ENCODE measurements around the gene TET1. TPM values are rescaled to one million over a fixed set of nuclear protein-coding genes. Genes with fewer than 3 reads are reported as not detected.
"Not testable (repeated sequence)": the region's sequence is repeated elsewhere in the genome, so short reads cannot be mapped to it uniquely, and the experiment has no call there.

The TET1 gene
- total RNA-seq, 4 donors from 2014 or later, result 1.5 to 3.3 (median 1.5) TPM

- H3K4me3 ChIP-seq, result no peak overlapping the region
- no peaks in the 10 kb centered on the region for H3K36me3 ChIP-seq
- intact Hi-C loops (cut with DNase I; ENCODE audit: low total_unique reads), result no loop called here
- no peaks in the 10 kb centered on the region for H3K27me3 ChIP-seq
- H3K27ac ChIP-seq, result no peak overlapping the region
- TF ChIP-seq POLR2A (IDR thresholded peaks at IDR 0.05) (no peak), EP300 (IDR thresholded peaks at IDR 0.05; ENCODE audit: low read depth) (no peak), POLR2AphosphoS5 (IDR thresholded peaks at IDR 0.05) (no peak)
- TF ChIP-seq, protein P1, sequence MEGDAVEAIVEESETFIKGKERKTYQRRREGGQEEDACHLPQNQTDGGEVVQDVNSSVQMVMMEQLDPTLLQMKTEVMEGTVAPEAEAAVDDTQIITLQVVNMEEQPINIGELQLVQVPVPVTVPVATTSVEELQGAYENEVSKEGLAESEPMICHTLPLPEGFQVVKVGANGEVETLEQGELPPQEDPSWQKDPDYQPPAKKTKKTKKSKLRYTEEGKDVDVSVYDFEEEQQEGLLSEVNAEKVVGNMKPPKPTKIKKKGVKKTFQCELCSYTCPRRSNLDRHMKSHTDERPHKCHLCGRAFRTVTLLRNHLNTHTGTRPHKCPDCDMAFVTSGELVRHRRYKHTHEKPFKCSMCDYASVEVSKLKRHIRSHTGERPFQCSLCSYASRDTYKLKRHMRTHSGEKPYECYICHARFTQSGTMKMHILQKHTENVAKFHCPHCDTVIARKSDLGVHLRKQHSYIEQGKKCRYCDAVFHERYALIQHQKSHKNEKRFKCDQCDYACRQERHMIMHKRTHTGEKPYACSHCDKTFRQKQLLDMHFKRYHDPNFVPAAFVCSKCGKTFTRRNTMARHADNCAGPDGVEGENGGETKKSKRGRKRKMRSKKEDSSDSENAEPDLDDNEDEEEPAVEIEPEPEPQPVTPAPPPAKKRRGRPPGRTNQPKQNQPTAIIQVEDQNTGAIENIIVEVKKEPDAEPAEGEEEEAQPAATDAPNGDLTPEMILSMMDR (IDR thresholded peaks at IDR 0.05), result no peak
- WGBS, 2 donors (ENCODE audit: low coverage in 1 of 2), result 94% methylated on average over 4 of the region's 4 CpGs; no CpG with 5 or more reads in 1 of the 2 donors
- H3K9me3 ChIP-seq, result no peaks in the 10 kb centered on the region
- in situ Hi-C loops (cut with MboI; ENCODE audit: low pct_ligation_motif_present in 1 of 4, low pct_unique_long_range_greater_than_20kb in 1 of 4, low sequenced_read_pairs in 3 of 4), result no loop called here
- H3K4me1 ChIP-seq, result peaks cover 0 to 7% (median 0%) of the 10 kb centered on the region in 4 donors
- no peak for DNase-seq
Observed at GRCh38 chr10:68633281-68633680, 73.1 kb downstream of the TET1 start.

- intact Hi-C loops (cut with DNase I; ENCODE audit: low total_unique reads), result no loop called here
- in situ Hi-C loops (cut with MboI; ENCODE audit: low pct_ligation_motif_present in 1 of 4, low pct_unique_long_range_greater_than_20kb in 1 of 4, low sequenced_read_pairs in 3 of 4), result no loop called here
- no peak overlapping the region for H3K4me3 ChIP-seq
- H3K4me1 ChIP-seq, result peaks cover 0 to under 1% (median 0%) of the 10 kb centered on the region in 4 donors
- DNase-seq, result no peak
- H3K27ac ChIP-seq, result no peak overlapping the region
- no peaks in the 10 kb centered on the region for H3K27me3 ChIP-seq
- 78% methylated on average over 4 of the region's 4 CpGs; no CpG with 5 or more reads in 1 of the 2 donors for WGBS, 2 donors (ENCODE audit: low coverage in 1 of 2)
- H3K36me3 ChIP-seq, result no peaks in the 10 kb centered on the region
- no peaks in the 10 kb centered on the region for H3K9me3 ChIP-seq
- TF ChIP-seq EP300 (IDR thresholded peaks at IDR 0.05; ENCODE audit: low read depth) (no peak), POLR2AphosphoS5 (IDR thresholded peaks at IDR 0.05) (no peak), POLR2A (IDR thresholded peaks at IDR 0.05) (no peak)
- TF ChIP-seq, protein P1 (IDR thresholded peaks at IDR 0.05), result no peak
Observed at GRCh38 chr10:68633816-68634466, 73.8 kb downstream of the TET1 start.

DNA sequence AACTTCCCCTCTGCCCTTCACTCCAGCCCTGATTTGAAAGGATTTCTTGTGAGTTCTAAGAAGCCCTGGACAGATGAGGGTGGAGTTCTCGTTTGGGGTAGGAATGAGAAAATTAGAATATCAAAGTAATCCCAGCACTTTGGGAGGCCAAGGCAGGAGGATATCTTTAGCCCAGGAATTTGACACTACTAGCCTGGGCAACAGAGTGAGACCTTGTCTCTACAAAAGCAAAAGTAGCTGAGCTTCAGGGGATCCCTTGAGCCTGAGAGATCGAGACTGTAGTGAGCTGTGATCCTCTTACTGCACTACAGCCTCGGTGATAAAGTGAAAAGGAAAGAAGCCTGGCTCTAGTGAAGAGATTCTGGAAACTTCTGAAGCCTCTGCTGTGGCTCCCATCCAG, 76.2 kb downstream of the TET1 start:
- TF ChIP-seq POLR2AphosphoS5 (IDR thresholded peaks at IDR 0.05), result no peak
- no peak for TF ChIP-seq POLR2A (IDR thresholded peaks at IDR 0.05)
- TF ChIP-seq, protein P1 (IDR thresholded peaks at IDR 0.05), result no peak
- no peak for TF ChIP-seq EP300 (IDR thresholded peaks at IDR 0.05; ENCODE audit: low read depth)
- 98 to 100% methylated on average over 1 to 3 of the region's 3 CpGs for WGBS, 2 donors (ENCODE audit: low coverage in 1 of 2)
- no peak for DNase-seq
- Histone ChIP-seq H3K36me3 (no peaks in the 10 kb centered on the region), H3K27ac (no peak overlapping the region), H3K4me3 (no peak overlapping the region), H3K4me1 (no peaks in the 10 kb centered on the region), H3K27me3 (no peaks in the 10 kb centered on the region), H3K9me3 (no peaks in the 10 kb centered on the region)
- intact Hi-C loops (cut with DNase I; ENCODE audit: low total_unique reads) (no loop called here), in situ Hi-C loops (cut with MboI; ENCODE audit: low pct_ligation_motif_present in 1 of 4, low pct_unique_long_range_greater_than_20kb in 1 of 4, low sequenced_read_pairs in 3 of 4) (no loop called here)

DNA sequence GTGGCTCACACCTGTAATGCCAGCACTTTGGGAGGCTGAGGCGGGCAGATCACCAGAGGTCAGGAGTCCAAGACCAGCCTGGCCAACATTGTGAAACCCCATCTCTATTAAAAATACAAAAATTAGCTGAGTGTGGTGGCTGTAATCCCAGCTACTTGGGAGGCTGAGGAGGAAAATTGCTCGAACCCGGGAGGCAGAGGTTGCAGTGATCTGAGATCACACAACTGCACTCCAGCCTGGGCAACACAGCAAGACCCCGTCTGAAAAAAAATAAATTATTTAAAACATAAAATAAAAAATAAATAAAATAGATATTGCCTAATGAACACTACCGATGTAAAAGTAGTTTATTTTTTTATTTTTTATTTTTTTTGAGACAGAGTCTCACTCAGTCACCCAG, 83.4 kb downstream of the TET1 start:
- H3K4me3 ChIP-seq; H3K36me3 ChIP-seq; intact Hi-C loops (cut with DNase I; ENCODE audit: low total_unique reads); H3K4me1 ChIP-seq; H3K9me3 ChIP-seq; H3K27ac ChIP-seq; H3K27me3 ChIP-seq; DNase-seq; in situ Hi-C loops (cut with MboI; ENCODE audit: low pct_ligation_motif_present in 1 of 4, low pct_unique_long_range_greater_than_20kb in 1 of 4, low sequenced_read_pairs in 3 of 4): not testable (repeated sequence)
- 95 to 96% methylated on average over 4 to 5 of the region's 5 CpGs for WGBS, 2 donors (ENCODE audit: low coverage in 1 of 2)

Data from transverse colon (tissue), 4 donors.